Measurements from ENCODE around the gene NCK2. TPM values are rescaled to one million over a fixed set of nuclear protein-coding genes. Genes with fewer than 3 reads are reported as not detected.

Gene NCK2
- total RNA-seq, 4 donors from 2014 or later: 32.6 to 43.7 (median 38.7) TPM

DNA sequence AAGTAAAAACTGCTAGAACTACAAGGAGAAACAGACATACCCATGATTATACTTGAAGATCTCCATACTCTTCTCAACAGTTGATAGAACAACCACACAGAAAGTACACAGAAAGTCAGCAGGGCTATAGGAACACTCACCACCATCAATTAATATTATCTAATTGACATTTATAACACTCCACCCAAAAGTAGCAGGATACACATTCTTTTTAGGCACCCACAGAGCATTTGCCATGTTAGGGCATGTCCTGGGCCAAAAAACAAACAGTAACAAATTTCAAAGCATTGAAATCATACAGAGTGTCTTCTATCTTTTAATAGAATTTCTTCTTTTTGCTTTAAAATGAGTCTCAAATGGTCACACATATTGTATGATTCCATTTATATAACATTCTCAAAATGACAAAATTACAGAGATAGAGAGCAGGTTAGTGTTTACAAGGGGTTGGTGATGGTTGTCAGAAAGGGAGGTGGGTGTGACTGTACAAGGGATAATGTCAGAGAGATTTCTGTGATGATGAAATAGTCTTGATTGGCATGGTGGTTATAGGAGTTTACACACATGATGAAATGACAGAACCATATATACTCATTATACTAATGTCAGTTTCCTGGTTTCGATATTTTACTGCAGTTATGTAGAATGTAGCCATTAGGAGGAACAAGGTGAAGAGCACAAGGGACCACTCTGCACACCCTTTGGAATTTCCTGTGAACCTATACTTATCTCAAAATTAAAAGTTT is 82.8 kb downstream of the NCK2 start:
- ATAC-seq (ENCODE audit: low FRiP score) (no peak), DNase-seq (ENCODE audit: low spot score) (no peak)
- TF ChIP-seq, protein P1, sequence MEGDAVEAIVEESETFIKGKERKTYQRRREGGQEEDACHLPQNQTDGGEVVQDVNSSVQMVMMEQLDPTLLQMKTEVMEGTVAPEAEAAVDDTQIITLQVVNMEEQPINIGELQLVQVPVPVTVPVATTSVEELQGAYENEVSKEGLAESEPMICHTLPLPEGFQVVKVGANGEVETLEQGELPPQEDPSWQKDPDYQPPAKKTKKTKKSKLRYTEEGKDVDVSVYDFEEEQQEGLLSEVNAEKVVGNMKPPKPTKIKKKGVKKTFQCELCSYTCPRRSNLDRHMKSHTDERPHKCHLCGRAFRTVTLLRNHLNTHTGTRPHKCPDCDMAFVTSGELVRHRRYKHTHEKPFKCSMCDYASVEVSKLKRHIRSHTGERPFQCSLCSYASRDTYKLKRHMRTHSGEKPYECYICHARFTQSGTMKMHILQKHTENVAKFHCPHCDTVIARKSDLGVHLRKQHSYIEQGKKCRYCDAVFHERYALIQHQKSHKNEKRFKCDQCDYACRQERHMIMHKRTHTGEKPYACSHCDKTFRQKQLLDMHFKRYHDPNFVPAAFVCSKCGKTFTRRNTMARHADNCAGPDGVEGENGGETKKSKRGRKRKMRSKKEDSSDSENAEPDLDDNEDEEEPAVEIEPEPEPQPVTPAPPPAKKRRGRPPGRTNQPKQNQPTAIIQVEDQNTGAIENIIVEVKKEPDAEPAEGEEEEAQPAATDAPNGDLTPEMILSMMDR (IDR thresholded peaks at IDR 0.05): no peak

DNA sequence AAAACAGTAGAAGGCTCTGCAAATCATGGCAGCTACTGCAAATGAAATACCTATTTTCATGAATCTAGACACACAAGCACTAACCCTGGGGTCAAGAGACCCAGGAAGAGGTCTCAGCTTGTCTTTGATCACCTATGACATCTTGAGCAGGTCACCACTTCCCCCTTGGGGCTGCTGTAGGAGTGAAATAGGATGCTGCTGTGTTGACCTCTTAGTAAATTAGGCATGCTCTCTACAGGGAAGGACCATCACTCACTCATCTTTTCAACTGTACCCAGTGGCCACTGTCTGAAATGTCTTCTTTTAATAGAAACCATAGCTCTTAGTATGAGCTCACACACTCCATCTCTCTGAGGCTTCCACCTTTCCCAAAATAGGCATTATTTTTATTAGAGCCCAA is 83.8 kb downstream of the NCK2 start:
- DNase-seq (ENCODE audit: low spot score) (no peak), ATAC-seq (ENCODE audit: low FRiP score) (no peak)
- TF ChIP-seq, protein P1 (IDR thresholded peaks at IDR 0.05): no peak

DNA sequence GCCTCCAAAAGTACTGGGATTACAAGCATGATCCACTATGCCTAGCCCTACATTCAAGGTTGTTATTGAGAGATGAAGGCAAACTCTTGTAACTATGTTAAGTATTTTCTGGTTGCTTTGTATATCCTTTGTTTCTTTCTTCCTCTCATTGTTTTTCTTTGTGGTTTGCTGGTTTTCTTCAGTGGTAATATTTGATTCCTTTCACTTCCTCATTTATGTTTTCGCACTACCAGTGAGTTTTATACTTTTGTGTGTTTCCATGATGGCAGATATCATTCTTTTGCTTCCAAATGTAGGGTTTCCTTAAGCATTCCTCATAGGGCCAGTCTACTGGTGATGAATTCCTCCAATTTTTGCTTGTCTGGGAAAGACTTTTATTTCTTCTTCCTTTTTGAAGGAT is 90.2 kb downstream of the NCK2 start:
- no peak for DNase-seq (ENCODE audit: low spot score)
- TF ChIP-seq, protein P1 (IDR thresholded peaks at IDR 0.05): no peak

DNA sequence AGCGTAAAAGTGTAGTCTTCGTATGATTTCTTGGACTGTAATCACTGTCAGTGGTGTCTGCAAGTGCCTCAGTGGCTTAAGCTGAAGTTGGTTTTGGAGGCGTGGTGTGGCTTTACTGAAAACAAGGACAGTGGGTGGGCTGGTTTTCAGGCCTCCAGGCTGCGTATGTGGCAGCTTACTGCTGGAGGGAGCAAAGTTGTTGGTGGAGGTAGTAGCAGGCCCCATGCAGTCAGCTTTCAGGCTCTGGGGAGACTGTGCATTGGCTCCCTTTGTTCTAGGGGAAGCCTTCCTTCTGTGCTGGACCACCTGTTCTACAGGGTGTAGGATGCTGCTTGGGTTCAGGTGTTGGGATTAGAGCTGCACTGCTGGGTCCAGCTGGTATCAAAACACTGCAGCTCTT is 91.6 kb downstream of the NCK2 start:
- no peak for DNase-seq (ENCODE audit: low spot score)
- TF ChIP-seq, protein P1 (IDR thresholded peaks at IDR 0.05): no peak
- ATAC-seq (ENCODE audit: low FRiP score): no peak

More for the DNA sequence above, 90.2 kb downstream of the NCK2 start:
- no peak for ATAC-seq (ENCODE audit: low FRiP score)

DNA sequence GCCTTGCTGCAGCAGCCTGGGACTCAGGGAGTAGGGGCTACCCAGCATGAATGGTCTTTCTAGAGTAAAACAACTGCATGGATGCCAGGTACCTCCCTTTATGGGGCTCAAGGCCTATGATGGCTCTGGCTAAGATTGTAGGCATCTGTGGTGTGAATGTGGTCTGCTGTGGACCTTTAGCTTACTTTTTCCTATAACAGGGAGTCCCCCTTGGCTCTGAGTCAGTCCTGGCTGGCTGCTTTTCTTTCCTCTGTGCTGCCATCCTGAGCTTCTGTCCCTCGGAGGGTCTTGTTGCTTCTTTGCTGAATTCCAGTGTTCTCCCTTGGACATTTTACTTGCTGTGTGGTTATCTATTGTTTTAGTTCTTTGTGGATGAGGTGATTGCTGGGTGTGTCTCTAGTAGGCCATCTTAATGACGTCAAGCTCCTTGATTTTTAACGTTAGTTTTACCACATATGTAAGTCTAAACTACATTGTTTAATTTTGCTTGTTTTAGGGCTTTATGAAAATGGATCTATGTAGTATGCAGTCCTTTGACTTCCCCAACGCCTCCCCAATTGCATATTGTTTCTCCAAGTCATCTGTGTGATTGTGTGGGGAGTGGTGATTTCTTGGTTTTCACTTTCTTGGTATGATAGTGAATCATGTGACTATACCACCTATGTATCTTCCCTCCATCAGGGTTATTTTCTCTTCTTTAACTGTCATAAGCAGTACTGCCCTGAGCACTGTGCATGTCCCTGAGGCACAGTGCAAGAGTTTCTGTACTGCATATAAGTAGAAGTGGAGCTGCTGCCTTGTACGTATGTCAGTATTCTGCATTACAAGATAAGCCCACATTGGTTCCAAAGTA is 92.4 kb downstream of the NCK2 start:
- TF ChIP-seq, protein P1 (IDR thresholded peaks at IDR 0.05): no peak
- DNase-seq (ENCODE audit: low spot score) (no peak), ATAC-seq (ENCODE audit: low FRiP score) (no peak)

DNA sequence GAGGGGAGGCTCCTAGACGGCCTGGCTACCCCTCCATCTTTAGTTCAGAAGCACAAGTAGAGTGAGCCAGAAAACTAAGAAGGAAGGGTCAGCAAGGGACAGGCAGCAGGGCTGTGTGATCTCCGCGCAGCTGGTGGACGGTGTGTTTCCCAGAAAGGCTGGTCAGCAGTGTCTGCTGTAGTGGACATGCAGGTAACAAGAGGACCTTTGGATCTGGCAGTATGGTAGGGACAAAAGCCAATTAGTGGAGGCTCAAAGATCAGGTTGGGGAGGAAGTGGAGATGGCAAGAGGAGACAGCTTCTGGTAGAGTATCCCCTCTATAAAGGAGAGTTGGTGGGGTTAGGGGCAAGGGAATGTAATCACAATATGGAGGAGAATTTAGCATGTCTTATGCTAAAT is 95.1 kb downstream of the NCK2 start:
- TF ChIP-seq, protein P1 (IDR thresholded peaks at IDR 0.05): no peak
- ATAC-seq (ENCODE audit: low FRiP score): no peak
- DNase-seq (ENCODE audit: low spot score): no peak
